H1 (cell line): ENCODE results near the gene INPP5F. TPM values are rescaled to one million over a fixed set of nuclear protein-coding genes. Genes with fewer than 3 reads are reported as not detected.

Experiments
- CHD2 ChIP-seq: IDR thresholded peaks from 2 replicates; pipeline ENCODE4 v1.6.1; 2012; ENCODE audit warnings: low read length, improper control_type of control experiment
- polyA plus RNA-seq, 7 experiments: library from polyadenylated mRNA; depleted of rRNA in 3 of 7; stranded (reverse) in 5 of 7; unstranded in 2 of 7; fragments of >200 nt in 5 of 7; fragments of 200-250 nt in 2 of 7; gene quantifications; 1 replicate in 5 of 7; 2 replicates in 1 of 7; 4 replicates in 1 of 7; pipeline versions ENCODE4 v1.2.1 to v1.2.3, GENCODE V29; 2011 to 2013; ENCODE audit warnings: missing spikeins in 2 of 7, mixed read lengths in 2 of 7
- total RNA-seq: library from RNA; stranded (reverse); fragmentation: NEBNext Ultra II Directional; extraction: Animal tissue kit (Norgen Biotek cat#: 25700); gene quantifications from 2 replicates; pipeline ENCODE4 v1.2.1, GENCODE V29; 2021

Gene INPP5F
- total and polyA plus RNA-seq, 2 of the 8 experiments (the other 6 are each of a cell fraction or from before 2014, with no cell fraction given): 50.1 to 101 TPM

GRCh38 chr10:119750391-119751230 lies 24.8 kb downstream of the INPP5F start (continued):
- TF ChIP-seq CHD2: no peak
